ENCODE measurements around the gene ZNF385D.

- no peak for TF ChIP-seq EZH2 (IDR thresholded peaks at IDR 0.05; ENCODE audit: low read depth, unreplicated experiment)
- TF ChIP-seq CTCF (conservative IDR thresholded peaks at IDR 0.05; ENCODE audit: low read depth in 2 of 2), result no peak
- no peak for TF ChIP-seq POLR2AphosphoS5 (IDR thresholded peaks at IDR 0.05; ENCODE audit: low read depth)
These were observed 316.7 kb downstream of the ZNF385D start for GRCh38 chr3:21434310-21434709.

Data from GM23338 (cell line).